GM18517 (cell line): ENCODE measurements around the gene CCDC32.

Source experiments
- ATAC-seq: cut with Tn5 transposase; IDR thresholded peaks from one replicate; pipeline ENCODE4 v1.9.1; 2021; ENCODE audit warnings: mild to moderate bottlenecking, moderate library complexity; ENCODE audit not compliant: unreplicated experiment

Gene CCDC32

DNA sequence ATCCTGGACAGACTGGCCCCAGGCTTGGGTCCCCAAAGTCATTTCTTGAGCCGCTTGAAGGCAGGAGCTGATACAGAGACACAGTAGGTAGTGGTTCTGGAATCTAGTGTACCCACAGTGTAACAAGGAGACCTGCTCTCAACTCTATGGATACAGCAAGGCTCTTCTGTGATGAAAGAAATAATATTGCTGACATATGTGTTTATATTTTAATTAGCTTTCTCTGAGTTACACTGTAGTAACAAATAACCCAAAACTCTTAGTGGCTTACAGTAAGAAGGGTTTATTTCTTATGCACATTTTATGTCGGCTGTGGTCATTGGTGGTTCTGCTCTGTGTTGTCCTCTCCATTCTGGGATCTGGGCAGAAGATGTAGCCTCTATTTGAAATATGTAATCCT, 48.5 kb downstream of the CCDC32 start:
- no peak for ATAC-seq

DNA sequence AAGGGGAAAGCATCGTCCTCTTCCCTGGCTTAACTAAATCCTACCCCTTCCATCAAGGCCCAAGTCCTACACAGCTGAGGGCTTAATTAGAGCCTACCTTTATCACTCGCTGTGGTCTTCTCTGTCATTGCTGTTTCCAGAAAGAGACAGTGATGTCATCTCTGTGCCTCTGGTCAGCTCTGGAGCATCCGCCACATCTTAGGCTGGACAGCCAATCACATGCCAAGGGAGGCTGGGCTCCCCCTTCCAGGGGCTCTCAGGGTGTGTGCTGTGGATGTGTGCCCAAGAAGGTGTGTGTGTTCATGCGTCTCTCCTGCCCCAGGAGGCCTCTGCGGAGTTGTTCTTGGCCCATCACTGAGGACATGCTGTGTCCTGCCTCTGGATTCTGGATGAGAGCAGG, 51.2 kb downstream of the CCDC32 start:
- ATAC-seq = no peak

DNA sequence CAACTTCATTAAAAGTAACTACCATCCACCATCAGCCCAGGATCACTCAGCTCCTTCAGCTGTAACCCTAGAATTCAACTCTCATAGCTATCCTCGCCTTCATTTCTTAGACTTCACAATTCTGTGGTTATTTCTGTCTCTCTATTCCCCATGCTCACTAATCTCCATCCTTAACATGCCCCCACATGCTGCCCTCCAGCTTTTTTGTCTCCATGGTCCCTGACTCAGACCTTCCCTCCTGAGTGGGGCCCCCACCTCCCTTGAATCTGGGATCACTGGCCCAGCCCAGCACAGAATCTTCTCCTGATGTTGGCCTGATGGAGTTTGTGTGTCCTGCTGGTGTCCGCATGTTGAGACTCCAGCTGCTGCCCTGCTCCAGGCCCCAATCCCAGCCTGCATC, 52.4 kb downstream of the CCDC32 start:
- ATAC-seq = no peak

DNA sequence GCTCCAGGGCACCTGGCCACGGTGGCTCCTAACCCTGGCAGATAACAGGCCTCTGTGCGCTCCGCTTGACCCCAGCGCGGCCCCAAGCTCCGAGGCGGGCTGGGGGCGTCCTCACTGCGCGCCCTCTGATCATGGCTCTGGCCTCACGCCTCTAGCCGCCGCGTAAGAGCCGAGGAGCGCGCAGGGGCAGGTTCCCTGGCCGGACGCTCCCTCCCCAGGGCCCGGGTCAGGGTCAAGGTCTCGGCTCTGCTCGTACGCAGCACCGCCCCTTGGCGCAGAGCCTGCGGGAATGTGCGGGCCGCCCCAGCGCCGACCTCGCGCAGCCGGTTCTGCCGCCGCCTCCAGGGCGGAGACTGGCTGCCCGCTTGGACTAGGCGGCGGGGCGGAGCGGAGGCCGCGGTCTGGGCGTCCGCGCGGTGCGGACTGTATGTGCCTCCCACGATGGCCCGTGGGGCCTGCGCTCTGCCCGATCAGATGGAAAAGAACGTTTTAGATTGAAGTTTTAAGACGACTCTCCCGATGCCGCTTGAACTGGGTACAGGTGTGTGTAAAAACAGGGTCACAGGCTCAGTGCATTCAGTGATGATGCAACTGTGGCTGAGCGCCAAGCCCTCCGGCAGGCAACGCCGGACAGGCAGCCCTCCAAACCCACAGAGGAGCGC, 53.2 kb downstream of the CCDC32 start:
- peak; percentile 33 for ATAC-seq

DNA sequence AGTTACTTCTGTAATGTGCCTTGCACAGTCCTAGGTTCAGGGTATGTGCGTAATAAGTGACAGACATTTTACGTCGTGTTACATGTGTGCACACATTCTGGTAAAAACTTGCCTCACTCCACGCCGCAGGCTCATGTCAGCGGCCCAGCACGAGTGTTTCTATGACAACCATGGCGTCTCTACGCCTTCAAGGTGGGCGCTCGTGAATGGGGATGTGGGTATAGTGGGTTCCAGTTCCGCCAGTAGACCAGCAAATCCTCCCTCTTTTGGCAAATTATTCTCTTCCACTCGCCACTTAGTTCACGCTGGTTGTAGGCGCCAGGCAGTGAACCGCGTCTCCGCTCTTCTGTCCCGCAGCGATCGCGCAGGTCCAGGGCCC, 53.8 kb downstream of the CCDC32 start:
- ATAC-seq = peak; percentile 47

DNA sequence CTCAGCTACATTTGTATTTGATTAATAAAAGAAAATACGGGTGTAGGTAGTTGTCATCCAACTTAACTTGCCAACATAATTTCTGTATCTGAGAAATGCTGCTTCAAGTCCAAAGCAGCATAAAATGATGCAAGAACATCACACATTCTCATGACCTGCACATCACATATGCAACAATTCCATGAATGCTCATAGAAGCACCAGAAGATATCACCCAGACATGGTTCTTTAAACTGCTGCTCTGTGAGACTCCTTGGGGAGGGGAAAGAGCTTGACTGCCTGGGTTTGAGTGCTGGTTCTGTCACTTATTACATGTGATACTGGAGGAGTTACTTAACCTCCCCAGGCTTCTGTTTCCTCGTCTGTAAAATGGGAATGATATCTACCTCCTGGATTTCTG, 54.6 kb downstream of the CCDC32 start:
- no peak for ATAC-seq

DNA sequence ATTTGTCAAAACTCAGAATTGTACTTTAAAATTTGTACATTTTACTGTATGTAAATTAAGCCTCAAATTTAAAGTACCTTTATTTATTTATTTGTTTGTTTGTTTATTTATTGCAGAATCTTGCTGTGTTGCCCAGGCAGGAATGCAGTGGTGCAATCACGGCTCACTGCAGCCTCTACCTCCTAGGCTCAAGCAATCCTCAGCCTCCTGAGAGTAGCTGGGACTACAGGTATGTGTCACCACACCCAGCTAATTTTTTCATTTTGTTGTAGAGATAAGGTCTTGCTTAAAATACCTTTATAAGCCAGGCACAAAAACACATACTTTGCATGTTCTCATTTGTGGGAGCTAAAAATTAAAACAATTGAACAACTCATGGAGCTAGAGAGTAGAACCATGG, 56.6 kb downstream of the CCDC32 start:
- no peak for ATAC-seq

DNA sequence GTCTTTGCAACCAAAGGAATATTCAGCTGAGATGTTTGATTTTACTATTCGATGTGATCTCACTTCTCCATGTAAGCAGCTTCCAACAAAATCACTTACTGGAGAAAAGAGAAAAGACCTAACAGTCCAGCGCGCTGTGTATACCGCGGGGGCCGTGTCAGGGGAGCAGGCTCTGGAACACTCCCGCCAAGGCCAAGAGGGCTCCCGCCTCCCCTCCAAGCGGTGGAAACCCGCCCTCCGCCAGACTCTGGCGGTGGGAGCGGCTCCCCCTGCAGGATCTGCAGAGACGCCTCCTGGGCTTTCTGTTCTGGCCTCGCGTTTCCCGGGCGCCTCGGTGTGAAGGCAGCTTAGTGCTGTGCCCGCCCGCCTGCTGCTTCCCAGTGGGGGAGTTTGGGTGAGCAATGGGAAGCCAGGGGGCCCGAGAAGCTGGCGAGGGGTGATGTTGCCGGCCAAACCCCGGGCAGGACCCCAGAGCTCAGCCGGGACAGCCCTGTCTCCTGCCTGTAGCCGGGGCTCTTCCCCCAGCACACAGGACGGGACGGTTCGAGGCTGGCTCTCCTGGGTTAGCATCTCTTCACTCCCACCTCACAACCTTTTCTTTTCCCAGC, 57.8 kb downstream of the CCDC32 start:
- no peak for ATAC-seq
